Measurements from ENCODE around the gene LINC00237.

Gene LINC00237

GRCh38 chr20:21092806-21093205 is 13.4 kb downstream of the LINC00237 start:
- no peak for DNase-seq

DNA sequence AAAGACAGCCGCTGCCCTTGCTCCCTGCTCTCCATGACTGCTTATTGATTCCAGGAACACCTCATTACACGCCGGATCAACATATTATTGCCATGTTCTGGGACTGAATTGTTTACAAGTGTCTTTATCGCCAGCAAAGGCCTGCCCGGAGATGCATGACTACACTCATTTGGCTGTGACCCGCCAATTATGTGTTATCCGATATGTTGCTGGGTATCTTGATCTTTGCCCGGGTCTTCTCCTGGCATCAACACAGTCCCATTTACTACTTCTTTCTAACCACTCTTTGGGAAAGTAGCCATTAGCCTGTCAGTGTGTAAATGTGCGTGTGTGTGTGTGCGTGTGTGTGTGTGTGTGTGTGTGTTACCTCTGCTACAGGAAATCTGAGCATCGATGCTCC is 15.4 kb downstream of the LINC00237 start:
- DNase-seq, result no peak

DNA sequence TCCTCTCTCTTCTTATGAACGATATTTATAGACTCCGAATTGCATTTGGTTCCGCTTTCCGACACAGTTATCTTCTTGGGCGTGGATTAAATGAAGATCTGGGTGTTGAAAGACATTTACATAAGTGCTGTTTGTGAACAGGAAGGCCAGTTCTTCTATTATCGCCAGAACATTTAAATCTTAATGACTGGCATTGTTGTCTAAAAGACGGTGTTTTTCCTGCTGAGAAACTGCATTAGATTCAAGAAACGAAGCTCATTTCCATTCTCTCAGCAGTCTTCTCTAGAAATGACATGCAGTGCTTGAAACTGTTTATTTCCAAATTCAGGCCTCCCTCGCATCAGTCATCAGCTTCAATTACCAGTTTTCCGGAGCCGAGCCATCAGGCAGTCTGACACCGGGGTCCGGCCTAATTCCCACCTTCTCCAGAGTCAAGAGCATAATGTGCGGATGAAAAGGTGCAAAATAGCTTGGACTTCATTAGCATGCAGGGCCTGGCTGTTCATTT is 16.0 kb downstream of the LINC00237 start:
- no peak for DNase-seq

DNA sequence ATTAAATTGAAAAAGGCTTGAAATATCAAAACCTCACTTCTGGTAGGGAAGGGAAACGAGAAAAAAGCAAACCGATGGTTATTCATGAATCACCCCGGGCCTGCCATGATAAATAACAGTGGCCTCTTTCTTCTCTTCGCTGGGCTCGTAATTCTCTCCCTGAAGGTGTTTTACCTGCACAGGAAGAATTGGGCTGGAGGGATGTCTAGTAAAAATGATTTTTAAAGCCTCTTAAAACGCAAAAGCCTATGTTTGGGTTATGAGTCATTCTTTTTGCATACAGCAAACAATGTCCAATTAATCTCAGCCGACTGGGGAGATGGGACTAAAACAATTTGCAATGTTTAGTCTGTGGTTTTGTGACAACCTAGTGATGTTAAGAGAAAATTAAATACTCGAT is 16.8 kb downstream of the LINC00237 start:
- DNase-seq, result no peak

GRCh38 chr20:21087862-21088540 is 18.2 kb downstream of the LINC00237 start:
- DNase-seq, result no peak

- no peak for DNase-seq
Measured at GRCh38 chr20:21083825-21084325, 22.3 kb downstream of the LINC00237 start.

GRCh38 chr20:21082584-21082983 is 23.6 kb downstream of the LINC00237 start:
- DNase-seq, result no peak

GRCh38 chr20:21077809-21078345 is 28.3 kb downstream of the LINC00237 start:
- no peak for DNase-seq

DNA sequence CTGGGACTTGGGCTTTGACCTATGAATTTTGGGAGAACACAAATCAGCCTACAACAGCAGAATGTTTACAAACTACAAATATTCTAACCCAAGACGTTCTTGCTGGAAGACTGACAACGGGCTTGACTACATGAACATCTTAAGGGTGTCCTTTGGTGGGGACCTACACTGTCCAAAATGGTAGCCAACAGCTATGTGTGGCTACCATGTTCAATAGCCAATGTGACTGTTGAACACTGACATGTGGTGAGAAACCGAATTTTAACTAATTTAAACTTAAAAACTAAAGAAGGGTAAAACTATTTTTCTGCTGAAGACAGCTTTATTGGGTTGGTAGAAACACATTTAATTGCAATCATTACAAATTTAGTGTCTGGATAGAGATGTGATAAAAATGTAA is 30.1 kb downstream of the LINC00237 start:
- no peak for DNase-seq

- DNase-seq, result no peak
Measured at GRCh38 chr20:21075471-21075870, 30.7 kb downstream of the LINC00237 start.

- DNase-seq, result no peak
Measured at GRCh38 chr20:21074605-21075336, 31.4 kb downstream of the LINC00237 start.

- no peak for DNase-seq
Measured at GRCh38 chr20:21067255-21067654, 38.9 kb downstream of the LINC00237 start.

- DNase-seq, result no peak
Measured at GRCh38 chr20:21064924-21065323, 41.2 kb downstream of the LINC00237 start.

DNA sequence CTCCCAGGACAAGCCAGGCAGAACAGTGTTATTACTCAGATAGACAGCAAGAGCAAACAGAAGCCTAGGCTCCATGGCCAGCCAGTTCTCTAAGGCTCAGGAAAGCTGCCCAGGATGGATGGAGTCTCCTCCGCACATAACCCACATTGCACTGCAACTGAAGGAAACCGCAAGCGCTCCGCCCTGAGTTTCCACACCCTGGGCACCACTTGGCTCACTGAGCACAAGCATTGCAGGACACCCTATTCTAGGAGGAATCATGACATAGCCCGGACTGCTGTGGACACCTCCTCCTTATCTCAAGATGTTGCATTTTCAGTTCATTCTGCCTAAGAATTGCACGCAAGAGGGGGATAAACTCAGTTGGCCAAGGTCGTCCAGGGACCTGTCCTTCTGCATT is 42.9 kb downstream of the LINC00237 start:
- DNase-seq, result no peak

GRCh38 chr20:21053002-21053762 is 53.0 kb downstream of the LINC00237 start:
- DNase-seq, result no peak

- no peak for DNase-seq
Measured at GRCh38 chr20:21052686-21053001, 53.5 kb downstream of the LINC00237 start.

DNA sequence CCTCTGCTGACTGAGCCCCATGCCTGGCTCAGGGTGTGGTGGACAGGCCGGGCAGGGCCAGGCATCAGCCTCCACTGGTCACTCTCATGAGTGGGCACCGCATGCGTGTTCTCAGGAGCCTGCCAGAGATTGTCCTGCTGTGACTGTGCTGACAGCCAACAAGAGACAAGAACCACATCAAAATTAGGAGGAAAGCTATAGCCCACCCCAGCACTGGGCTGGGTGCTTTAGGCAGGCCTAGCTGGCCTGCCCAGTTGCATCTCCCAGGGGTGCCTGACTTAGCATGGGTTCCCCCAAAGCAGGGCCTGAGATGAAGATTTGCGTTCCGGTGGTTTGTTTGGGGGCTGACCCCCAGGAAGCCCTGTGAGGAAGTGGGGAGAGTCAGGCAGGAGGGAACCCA is 53.9 kb downstream of the LINC00237 start:
- DNase-seq, result no peak

- DNase-seq, result no peak
Measured at GRCh38 chr20:21050710-21051109, 55.4 kb downstream of the LINC00237 start.

DNA sequence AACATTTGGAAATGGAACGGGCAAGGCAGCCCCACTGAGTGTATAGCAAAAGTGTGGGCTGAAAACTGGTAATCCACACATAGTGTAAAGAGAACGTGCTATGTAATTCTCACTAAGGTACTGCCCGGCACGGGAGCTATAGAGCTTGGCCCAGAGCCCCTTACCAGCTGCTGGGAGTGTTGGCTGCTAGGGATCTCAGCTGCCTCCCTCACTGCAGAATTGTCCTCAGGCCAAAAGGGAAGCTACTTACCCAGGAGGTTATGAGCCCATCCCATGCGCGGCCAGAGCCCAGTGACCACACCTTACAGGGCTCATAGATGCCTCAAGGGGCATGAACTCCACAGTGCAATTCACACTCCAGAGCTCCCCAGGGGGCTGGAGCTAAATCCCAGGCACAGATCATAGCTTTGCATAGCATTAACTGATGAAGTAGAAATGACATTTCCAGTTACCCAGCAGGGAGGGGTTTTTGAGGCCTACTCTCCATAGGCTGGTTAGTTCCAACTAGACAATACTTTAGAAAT is 56.8 kb downstream of the LINC00237 start:
- DNase-seq, result no peak

GRCh38 chr20:21048841-21049273 is 57.3 kb downstream of the LINC00237 start:
- peak in 1 of 2 donors; percentile 14 for DNase-seq

GRCh38 chr20:21047981-21048380 is 58.2 kb downstream of the LINC00237 start:
- no peak for DNase-seq

GRCh38 chr20:21046413-21047070 is 59.6 kb downstream of the LINC00237 start:
- no peak for DNase-seq
